ENCODE data around the gene HPCAL1. TPM values are rescaled to one million over a fixed set of nuclear protein-coding genes. Genes with fewer than 3 reads are reported as not detected.

Gene HPCAL1
- total RNA-seq, 1 donor from 2014 or later: 3.7 TPM

GRCh38 chr2:10257500-10258147 lies 45.1 kb upstream of the HPCAL1 start:
- H3K4me3 Mint-ChIP-seq: no peak overlapping the region
- Histone ChIP-seq H3K9ac (no peak overlapping the region), H3F3A (ENCODE audit: low read depth) (no peaks in the 10 kb centered on the region), H3K4me2 (no peak overlapping the region), H3K36me3 (no peaks in the 10 kb centered on the region), H3K79me2 (ENCODE audit: low read depth) (no peaks in the 10 kb centered on the region), H3K27ac (no peak overlapping the region), H4K20me1 (ENCODE audit: low read depth) (no peaks in the 10 kb centered on the region), H3K9me3 (ENCODE audit: low read depth) (no peaks in the 10 kb centered on the region), H3K4me3 (no peak overlapping the region), H2AFZ (replicated peaks) (no peak overlapping the region), H3K4me1 (no peaks in the 10 kb centered on the region), H3K27me3 (no peaks in the 10 kb centered on the region)
- DNase-seq (ENCODE audit: low spot score): no peak
- peak overlapping the region; percentile 61 for H3K27ac Mint-ChIP-seq
- H3K9me3 Mint-ChIP-seq: no peaks in the 10 kb centered on the region
- H3K36me3 Mint-ChIP-seq: no peaks in the 10 kb centered on the region
- peaks cover 15% of the 10 kb centered on the region for H3K27me3 Mint-ChIP-seq (ENCODE audit: insufficient read depth, low read depth)
- TF ChIP-seq CTCF (IDR thresholded peaks at IDR 0.05) (no peak), EZH2phosphoT487 (IDR thresholded peaks at IDR 0.05) (no peak), EZH2 (IDR thresholded peaks at IDR 0.05) (no peak)
- H3K4me1 Mint-ChIP-seq: peaks cover 17% of the 10 kb centered on the region

- Histone ChIP-seq H3K79me2 (ENCODE audit: low read depth) (no peaks in the 10 kb centered on the region), H3K4me1 (no peaks in the 10 kb centered on the region), H3F3A (ENCODE audit: low read depth) (no peaks in the 10 kb centered on the region), H4K20me1 (ENCODE audit: low read depth) (no peaks in the 10 kb centered on the region), H3K9ac (no peak overlapping the region), H3K27ac (no peak overlapping the region), H3K36me3 (no peaks in the 10 kb centered on the region), H3K4me2 (no peak overlapping the region), H3K9me3 (ENCODE audit: low read depth) (no peaks in the 10 kb centered on the region), H2AFZ (replicated peaks) (no peak overlapping the region), H3K27me3 (no peaks in the 10 kb centered on the region), H3K4me3 (no peak overlapping the region)
- Mint-ChIP-seq H3K27me3 (ENCODE audit: insufficient read depth, low read depth) (peaks cover 15% of the 10 kb centered on the region), H3K9me3 (no peaks in the 10 kb centered on the region), H3K4me1 (peaks cover 17% of the 10 kb centered on the region), H3K4me3 (no peak overlapping the region), H3K36me3 (no peaks in the 10 kb centered on the region), H3K27ac (peak overlapping the region; percentile 30)
- no peak for DNase-seq (ENCODE audit: low spot score)
- no peak for TF ChIP-seq EZH2 (IDR thresholded peaks at IDR 0.05)
- no peak for TF ChIP-seq CTCF (IDR thresholded peaks at IDR 0.05)
- no peak for TF ChIP-seq EZH2phosphoT487 (IDR thresholded peaks at IDR 0.05)
These were observed 44.4 kb upstream of the HPCAL1 start for GRCh38 chr2:10258326-10258725.

- H4K20me1 ChIP-seq (ENCODE audit: low read depth): no peaks in the 10 kb centered on the region
- no peaks in the 10 kb centered on the region for H3K79me2 ChIP-seq (ENCODE audit: low read depth)
- no peak overlapping the region for H2AFZ ChIP-seq (replicated peaks)
- H3K36me3 ChIP-seq: no peaks in the 10 kb centered on the region
- Mint-ChIP-seq H3K27me3 (ENCODE audit: insufficient read depth, low read depth) (peaks cover 12% of the 10 kb centered on the region), H3K9me3 (no peaks in the 10 kb centered on the region), H3K27ac (peak overlapping the region; percentile 30), H3K36me3 (no peaks in the 10 kb centered on the region), H3K4me1 (peaks cover 17% of the 10 kb centered on the region), H3K4me3 (no peak overlapping the region)
- DNase-seq (ENCODE audit: low spot score): no peak
- no peak overlapping the region for H3K4me2 ChIP-seq
- no peak overlapping the region for H3K9ac ChIP-seq
- H3K9me3 ChIP-seq (ENCODE audit: low read depth): no peaks in the 10 kb centered on the region
- H3K4me1 ChIP-seq: no peaks in the 10 kb centered on the region
- TF ChIP-seq EZH2phosphoT487 (IDR thresholded peaks at IDR 0.05) (no peak), EZH2 (IDR thresholded peaks at IDR 0.05) (no peak), CTCF (IDR thresholded peaks at IDR 0.05) (no peak)
- no peaks in the 10 kb centered on the region for H3K27me3 ChIP-seq
- no peaks in the 10 kb centered on the region for H3F3A ChIP-seq (ENCODE audit: low read depth)
- H3K4me3 ChIP-seq: no peak overlapping the region
- no peak overlapping the region for H3K27ac ChIP-seq
These were observed 44.0 kb upstream of the HPCAL1 start for GRCh38 chr2:10258726-10259125.

Data from neural progenitor cell (in vitro differentiated cells).